A549 treated with ZK216348 at 1 μM for 4 hours (cell line): ENCODE measurements around the gene CYP4X1. TPM values are rescaled to one million over a fixed set of nuclear protein-coding genes. Genes with fewer than 3 reads are reported as not detected.

ENCODE experiments used
- total RNA-seq: library from RNA; stranded (reverse); fragments of 200-300 nt; extraction: Qiagen RNA extraction; gene quantifications from 5 replicates; pipeline ENCODE4 v1.2.3, GENCODE V29; 2022; ENCODE audit warnings: low read depth

The CYP4X1 gene
- not detected in 5 replicates for total RNA-seq

GRCh38 chr1:47023268-47024140, at the start of gene CYP4X1:
Gene CYP4X1 (plus strand): TSS chr1:47023669. CDS start chr1:47023818, 149 bp downstream.

GRCh38 chr1:47067097-47067594, 43.7 kb downstream of the CYP4X1 start, which contains the start of gene CYP4Z1:
Gene CYP4Z1 (plus strand): TSS chr1:47067231. CDS start chr1:47067491, 260 bp downstream.

Other genes starting within 250 kb of the CYP4X1 start
- not detected in 5 replicates for gene CYP4B1, start 224.6 kb upstream of the CYP4X1 start, total RNA-seq
- not detected in 5 replicates for gene CYP4A11, start 82.2 kb upstream of the CYP4X1 start, total RNA-seq
- not detected in 5 replicates for gene CYP4Z1, start 43.6 kb downstream of the CYP4X1 start, total RNA-seq
- not detected in 5 replicates for gene CYP4A22, start 113.8 kb downstream of the CYP4X1 start, total RNA-seq
- 5.8 to 11.2 TPM (median 6.8 TPM) in 5 replicates for gene PDZK1IP1, start 166.4 kb downstream of the CYP4X1 start, total RNA-seq
- gene TAL1, start 208.6 kb downstream of the CYP4X1 start, total RNA-seq = not detected in 5 replicates